Fibroblast of the aortic adventitia (primary cell): ENCODE measurements around the gene PHACTR1. TPM values are rescaled to one million over a fixed set of nuclear protein-coding genes. Genes with fewer than 3 reads are reported as not detected.

ENCODE experiments used
- DNase-seq: peaks from one replicate; pipeline ENCODE4 v3.0.0-alpha.2; 2010; ENCODE audit warnings: low read depth
- H3K4me3 ChIP-seq: 2 replicates; pipeline ENCODE4 v1.5.1; 2011; ENCODE audit warnings: low read depth, mild to moderate bottlenecking, control low read depth, low read length, moderate library complexity
- small RNA-seq: library from RNA; depleted of rRNA; stranded (forward); fragments of <200 nt; gene quantifications from one replicate; pipeline ENCODE3, GENCODE V24; 2012
- total RNA-seq: library from RNA; depleted of rRNA; stranded (reverse); fragments of >200 nt; gene quantifications from 2 replicates; pipeline ENCODE4 v1.2.3, GENCODE V29; 2012; ENCODE audit warnings: low replicate concordance
- TF ChIP-seq, protein P1 (sequence below): IDR thresholded peaks from 2 replicates; pipeline ENCODE4 v1.5.1; 2011; ENCODE audit warnings: mild to moderate bottlenecking, low read length, control low read depth, inconsistent platforms; ENCODE audit not compliant: insufficient read depth

PHACTR1 gene
- total RNA-seq, 1 donor, result 0.99 TPM

DNA sequence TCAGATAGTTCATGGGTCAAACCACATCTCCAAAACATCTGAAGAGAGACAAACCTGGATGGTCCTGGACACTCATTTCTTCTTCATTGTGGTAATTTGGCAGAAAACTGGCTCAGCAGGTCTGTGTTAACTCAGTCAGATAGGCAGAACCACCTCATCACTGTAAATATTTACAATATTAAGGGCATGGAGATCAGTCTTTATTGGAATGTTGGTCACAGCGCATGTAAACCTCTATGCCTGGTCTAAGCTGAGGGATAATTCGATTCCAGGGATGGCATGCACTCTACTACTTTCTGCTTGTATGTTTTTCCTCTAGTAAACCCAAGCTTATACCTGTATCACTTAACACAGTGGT, 615.8 kb downstream of the PHACTR1 start:
- TF ChIP-seq, protein P1, sequence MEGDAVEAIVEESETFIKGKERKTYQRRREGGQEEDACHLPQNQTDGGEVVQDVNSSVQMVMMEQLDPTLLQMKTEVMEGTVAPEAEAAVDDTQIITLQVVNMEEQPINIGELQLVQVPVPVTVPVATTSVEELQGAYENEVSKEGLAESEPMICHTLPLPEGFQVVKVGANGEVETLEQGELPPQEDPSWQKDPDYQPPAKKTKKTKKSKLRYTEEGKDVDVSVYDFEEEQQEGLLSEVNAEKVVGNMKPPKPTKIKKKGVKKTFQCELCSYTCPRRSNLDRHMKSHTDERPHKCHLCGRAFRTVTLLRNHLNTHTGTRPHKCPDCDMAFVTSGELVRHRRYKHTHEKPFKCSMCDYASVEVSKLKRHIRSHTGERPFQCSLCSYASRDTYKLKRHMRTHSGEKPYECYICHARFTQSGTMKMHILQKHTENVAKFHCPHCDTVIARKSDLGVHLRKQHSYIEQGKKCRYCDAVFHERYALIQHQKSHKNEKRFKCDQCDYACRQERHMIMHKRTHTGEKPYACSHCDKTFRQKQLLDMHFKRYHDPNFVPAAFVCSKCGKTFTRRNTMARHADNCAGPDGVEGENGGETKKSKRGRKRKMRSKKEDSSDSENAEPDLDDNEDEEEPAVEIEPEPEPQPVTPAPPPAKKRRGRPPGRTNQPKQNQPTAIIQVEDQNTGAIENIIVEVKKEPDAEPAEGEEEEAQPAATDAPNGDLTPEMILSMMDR, result no peak
- no peak for DNase-seq
- no peak overlapping the region for H3K4me3 ChIP-seq

DNA sequence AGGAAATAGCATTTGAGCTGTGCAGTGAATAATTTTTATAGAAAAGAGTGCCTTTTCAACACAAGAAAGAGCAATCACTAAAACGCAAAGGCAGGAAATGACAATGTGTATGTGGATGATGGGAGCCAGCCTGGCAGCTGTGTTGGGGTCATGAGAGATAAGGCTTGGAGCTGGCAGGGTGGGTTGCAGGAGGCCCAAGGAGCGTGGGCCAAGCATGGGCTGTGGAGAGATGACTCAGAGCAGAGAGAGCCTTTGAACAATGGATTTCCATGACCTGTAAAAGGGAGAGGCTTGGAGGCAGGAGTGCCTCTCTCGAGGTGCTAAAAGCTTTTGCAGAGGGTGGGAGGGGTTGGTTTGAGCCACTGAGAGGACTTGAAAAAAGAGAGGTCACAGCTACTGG, 618.4 kb downstream of the PHACTR1 start:
- peak; percentile 84 for DNase-seq
- TF ChIP-seq, protein P1, result no peak
- H3K4me3 ChIP-seq, result no peak overlapping the region

DNA sequence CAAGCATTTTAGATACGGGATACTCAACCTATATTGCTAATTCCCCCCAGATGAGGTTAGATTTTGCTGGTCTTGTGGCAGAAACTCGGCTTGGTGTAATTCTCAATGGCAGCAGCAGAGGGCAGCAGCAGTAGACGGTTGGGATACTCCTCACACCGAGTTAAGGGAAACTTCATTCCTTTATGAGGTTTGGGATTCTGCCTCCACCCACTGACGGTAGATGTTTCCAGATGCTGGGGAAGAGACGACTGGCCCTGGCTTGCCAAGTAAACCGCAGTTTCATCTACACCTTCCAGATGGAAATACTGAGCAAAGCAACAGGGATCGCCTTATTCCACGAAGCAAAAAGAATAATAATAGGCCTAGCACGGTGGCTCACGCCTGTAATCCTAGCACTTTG, 620.0 kb downstream of the PHACTR1 start:
- TF ChIP-seq, protein P1, result peak; percentile 92
- H3K4me3 ChIP-seq, result no peak overlapping the region
- DNase-seq, result peak; percentile 96

DNA sequence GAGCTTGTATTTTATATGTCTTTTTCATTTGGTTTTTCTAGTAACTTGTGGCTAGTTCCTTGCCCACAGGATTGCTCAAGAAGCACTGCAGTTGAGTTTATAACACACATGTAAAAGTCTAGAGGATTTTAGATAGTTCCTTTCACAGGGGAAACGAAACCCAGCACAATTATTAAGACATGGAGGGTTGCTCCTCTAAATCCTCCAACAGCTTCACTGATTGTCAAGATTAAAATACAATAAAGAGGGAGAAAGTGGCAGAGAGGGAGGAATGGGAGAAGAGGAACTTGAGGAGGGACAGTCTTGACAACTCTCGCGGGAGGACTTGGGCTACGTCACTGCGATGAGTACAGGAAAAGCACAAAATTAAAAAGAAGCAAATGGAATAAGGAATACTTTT, 621.5 kb downstream of the PHACTR1 start:
- no peak for DNase-seq
- TF ChIP-seq, protein P1, result no peak
- H3K4me3 ChIP-seq, result no peak overlapping the region

Small RNA genes within 50 kb of the gene (small RNA-seq; reads per million reads assigned to genes)
- 9.1 reads per million, percentile 93 among the genes with 10 or more reads in this experiment for gene RNU1-11P
